Cardiac muscle cell (in vitro differentiated cells and primary cell): ENCODE data around the gene PYDC1. TPM values are rescaled to one million over a fixed set of nuclear protein-coding genes. Genes with fewer than 3 reads are reported as not detected.

Source experiments
- DNase-seq, 2 donors: peaks; one replicate each; pipeline versions ENCODE4 v3.0.0 to v3.0.0-alpha.2; 2010 to 2017; ENCODE audit warnings: low read depth in 1 of 2, low spot score in 1 of 2
- H3K27ac ChIP-seq: fragments of 200-600 bp; sonication (generic); 2 replicates; pipeline ENCODE4 v1.5.1; 2016
- H3K27me3 ChIP-seq: fragments of 200-600 bp; sonication (generic); 2 replicates; pipeline ENCODE4 v1.6.0; 2016; ENCODE audit warnings: control low read depth
- H3K36me3 ChIP-seq: fragments of 200-600 bp; sonication (generic); 2 replicates; pipeline ENCODE4 v1.5.1; 2016; ENCODE audit warnings: control low read depth
- H3K4me1 ChIP-seq: fragments of 200-600 bp; sonication (generic); 2 replicates; pipeline ENCODE4 v1.8.1; 2017; ENCODE audit warnings: low read depth, mild to moderate bottlenecking, mixed run types
- H3K4me3 ChIP-seq: fragments of 200-600 bp; sonication (generic); 2 replicates; pipeline ENCODE4 v1.5.1; 2016; ENCODE audit warnings: mild to moderate bottlenecking
- H3K9me3 ChIP-seq: fragments of 200-600 bp; sonication (generic); 2 replicates; pipeline ENCODE4 v1.5.1; 2017; ENCODE audit warnings: low read depth, mild to moderate bottlenecking, control low read depth
- polyA plus RNA-seq: library from polyadenylated mRNA; unstranded; fragments of >200 nt; fragmentation: Nextera tagmentation; extraction: Ambion mirVana; gene quantifications from 2 replicates; pipeline ENCODE4 v1.2.1, GENCODE V29; 2016
- total RNA-seq: library from RNA; depleted of rRNA; stranded (reverse); fragments of >200 nt; gene quantifications from 2 replicates; pipeline ENCODE4 v1.2.3, GENCODE V29; 2016
- TF ChIP-seq, protein P1 (sequence below): IDR thresholded peaks from 2 replicates; pipeline ENCODE4 v1.5.1; 2012; ENCODE audit warnings: low read depth, mild to moderate bottlenecking, low read length

Gene PYDC1
- total and polyA plus RNA-seq, 2 experiments from 2014 or later, result not detected

DNA sequence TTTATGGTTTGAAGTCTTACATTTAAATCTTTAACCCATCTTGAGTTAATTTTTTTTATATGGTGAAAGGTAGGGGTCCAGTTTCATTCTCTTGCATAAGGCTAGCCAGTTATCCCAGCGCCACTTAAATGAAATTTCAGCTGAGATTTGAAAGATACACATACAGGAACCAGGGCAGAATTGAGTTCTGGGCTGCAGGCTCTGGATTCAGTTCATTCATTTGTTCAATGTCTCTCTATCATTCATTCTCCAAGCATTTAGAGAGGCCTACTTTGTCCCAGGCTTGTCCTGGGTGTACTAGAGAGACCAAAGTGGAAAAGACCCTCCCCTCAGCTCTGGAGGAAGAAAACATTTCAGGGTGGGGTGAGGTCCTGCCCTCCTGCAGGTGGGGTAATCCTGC, 3.6 kb downstream of the PYDC1 start:
- Histone ChIP-seq H3K9me3 (no peaks in the 10 kb centered on the region), H3K4me1 (no peaks in the 10 kb centered on the region), H3K36me3 (no peaks in the 10 kb centered on the region), H3K4me3 (no peak overlapping the region), H3K27ac (no peak overlapping the region), H3K27me3 (peaks cover 55% of the 10 kb centered on the region)
- no peak for DNase-seq
- TF ChIP-seq, protein P1, sequence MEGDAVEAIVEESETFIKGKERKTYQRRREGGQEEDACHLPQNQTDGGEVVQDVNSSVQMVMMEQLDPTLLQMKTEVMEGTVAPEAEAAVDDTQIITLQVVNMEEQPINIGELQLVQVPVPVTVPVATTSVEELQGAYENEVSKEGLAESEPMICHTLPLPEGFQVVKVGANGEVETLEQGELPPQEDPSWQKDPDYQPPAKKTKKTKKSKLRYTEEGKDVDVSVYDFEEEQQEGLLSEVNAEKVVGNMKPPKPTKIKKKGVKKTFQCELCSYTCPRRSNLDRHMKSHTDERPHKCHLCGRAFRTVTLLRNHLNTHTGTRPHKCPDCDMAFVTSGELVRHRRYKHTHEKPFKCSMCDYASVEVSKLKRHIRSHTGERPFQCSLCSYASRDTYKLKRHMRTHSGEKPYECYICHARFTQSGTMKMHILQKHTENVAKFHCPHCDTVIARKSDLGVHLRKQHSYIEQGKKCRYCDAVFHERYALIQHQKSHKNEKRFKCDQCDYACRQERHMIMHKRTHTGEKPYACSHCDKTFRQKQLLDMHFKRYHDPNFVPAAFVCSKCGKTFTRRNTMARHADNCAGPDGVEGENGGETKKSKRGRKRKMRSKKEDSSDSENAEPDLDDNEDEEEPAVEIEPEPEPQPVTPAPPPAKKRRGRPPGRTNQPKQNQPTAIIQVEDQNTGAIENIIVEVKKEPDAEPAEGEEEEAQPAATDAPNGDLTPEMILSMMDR, result no peak

DNA sequence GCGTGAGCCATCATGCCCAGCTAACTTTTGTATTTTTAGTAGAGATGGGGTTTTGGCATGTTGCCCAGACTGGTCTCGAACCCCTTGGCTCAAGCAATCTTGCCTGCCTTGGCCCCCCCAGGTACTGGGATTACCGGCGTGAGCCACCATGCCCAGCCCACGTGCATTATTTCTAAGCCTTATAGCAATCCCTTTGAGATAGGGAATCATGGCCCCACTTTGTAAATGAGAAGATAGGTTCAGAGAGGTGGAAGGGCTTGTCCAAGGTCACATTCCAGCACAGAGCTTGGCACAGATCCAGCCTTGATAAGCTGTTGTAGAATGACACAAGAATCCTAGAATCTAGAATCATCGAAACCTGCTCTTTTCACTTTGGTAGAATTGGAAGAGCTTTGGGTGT, 10.2 kb downstream of the PYDC1 start:
- Histone ChIP-seq H3K9me3 (no peaks in the 10 kb centered on the region), H3K27me3 (peaks cover 33% of the 10 kb centered on the region)

GRCh38 chr16:31204871-31205666, 11.9 kb downstream of the PYDC1 start:
- Histone ChIP-seq H3K9me3 (no peaks in the 10 kb centered on the region), H3K27me3 (peaks cover 39% of the 10 kb centered on the region), H3K4me1 (no peaks in the 10 kb centered on the region), H3K27ac (no peak overlapping the region), H3K4me3 (no peak overlapping the region), H3K36me3 (no peaks in the 10 kb centered on the region)
- TF ChIP-seq, protein P1, result no peak
- DNase-seq, result no peak

More for the DNA sequence above, 10.2 kb downstream of the PYDC1 start:
- TF ChIP-seq, protein P1, result no peak
- H3K4me3 ChIP-seq, result no peak overlapping the region
- no peak overlapping the region for H3K27ac ChIP-seq
- H3K4me1 ChIP-seq, result no peaks in the 10 kb centered on the region
- no peaks in the 10 kb centered on the region for H3K36me3 ChIP-seq
- no peak for DNase-seq

DNA sequence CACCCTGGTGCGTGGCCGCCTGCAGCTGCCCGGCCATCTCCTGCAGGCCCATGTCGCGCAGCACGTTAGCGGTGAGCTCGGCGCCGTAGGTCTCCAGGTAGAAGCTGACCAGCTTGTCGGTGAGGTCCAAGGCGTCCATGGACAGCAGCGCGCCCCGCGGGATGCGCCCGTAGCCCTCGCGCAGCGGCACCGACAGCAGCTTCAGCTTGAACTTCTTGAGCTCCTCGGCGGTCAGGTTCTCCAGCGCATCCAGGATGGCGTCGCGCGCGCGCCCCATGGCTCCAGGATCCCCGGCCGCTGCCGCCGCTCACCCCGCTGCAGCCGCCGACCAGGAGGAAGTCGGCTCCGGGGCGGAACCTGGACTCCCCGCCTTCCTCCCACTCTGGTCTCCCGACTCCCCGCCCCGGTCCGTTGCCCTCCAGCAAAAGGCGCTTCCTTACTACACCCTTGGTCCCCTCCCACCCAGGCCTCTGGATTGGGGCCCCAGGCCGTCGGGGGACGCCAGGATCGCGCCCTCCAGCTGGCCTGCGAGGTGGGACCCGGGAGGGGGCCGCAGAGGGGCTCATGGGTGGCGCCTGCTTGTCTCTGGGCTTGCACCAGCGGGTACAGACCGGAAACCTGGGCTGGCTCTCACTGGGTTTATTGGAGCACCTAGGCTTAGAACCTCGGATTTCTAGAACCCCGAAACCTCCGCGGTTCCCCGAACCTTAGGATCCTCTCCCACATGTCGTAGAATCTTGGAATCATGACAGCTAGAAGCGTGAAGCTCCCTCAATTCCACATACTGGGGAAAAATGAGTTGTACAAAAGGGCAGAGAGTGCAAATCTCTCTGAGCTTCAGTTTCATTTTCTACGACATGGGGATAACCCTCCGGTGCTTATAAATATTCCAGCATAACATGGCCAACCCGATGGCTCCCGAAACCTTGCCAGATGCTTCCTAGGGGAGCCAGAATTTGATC, 14.2 kb downstream of the PYDC1 start, which contains the start of gene PYCARD:
PYCARD (minus strand) TSS at position 347 of the 962 bp plus-strand sequence; CDS start at position 277, 70 bp downstream.
- Histone ChIP-seq H3K9me3 (no peaks in the 10 kb centered on the region), H3K27ac (no peak within 1 kb of the TSS), H3K27me3 (peaks cover 39% of the 10 kb centered on the region), H3K4me3 (peak within 1 kb of the TSS; percentile 14), H3K4me1 (no peaks in the 10 kb centered on the region), H3K36me3 (no peaks in the 10 kb centered on the region)
- DNase-seq, result peak; percentile 43 to 63
- TF ChIP-seq, protein P1, result no peak

GRCh38 chr16:31201582-31202413, 15.1 kb downstream of the PYDC1 start:
- Histone ChIP-seq H3K27me3 (peaks cover 39% of the 10 kb centered on the region), H3K36me3 (peaks cover 4% of the 10 kb centered on the region), H3K4me1 (no peaks in the 10 kb centered on the region), H3K27ac (no peak overlapping the region), H3K9me3 (no peaks in the 10 kb centered on the region), H3K4me3 (peak overlapping the region; percentile 14)
- TF ChIP-seq, protein P1, result no peak
- no peak for DNase-seq
